OCI-LY3 (cell line): Measurements from ENCODE around the gene TMEM18.

Experiments used
- EZH2phosphoT487 ChIP-seq: fragments of 200-600 bp; shearing (Covaris generic); IDR thresholded peaks from 2 replicates; pipeline ENCODE4 v1.6.1; 2018; ENCODE audit warnings: antibody characterized with exemption, mixed run types, low read depth
- TF ChIP-seq, protein P1 (sequence below): fragments of 200-600, 300-600 bp; sonication (generic); IDR thresholded peaks from 2 replicates; pipeline ENCODE4 v1.5.1; 2014; ENCODE audit warnings: antibody characterized with exemption, low read length, low read depth

DNA sequence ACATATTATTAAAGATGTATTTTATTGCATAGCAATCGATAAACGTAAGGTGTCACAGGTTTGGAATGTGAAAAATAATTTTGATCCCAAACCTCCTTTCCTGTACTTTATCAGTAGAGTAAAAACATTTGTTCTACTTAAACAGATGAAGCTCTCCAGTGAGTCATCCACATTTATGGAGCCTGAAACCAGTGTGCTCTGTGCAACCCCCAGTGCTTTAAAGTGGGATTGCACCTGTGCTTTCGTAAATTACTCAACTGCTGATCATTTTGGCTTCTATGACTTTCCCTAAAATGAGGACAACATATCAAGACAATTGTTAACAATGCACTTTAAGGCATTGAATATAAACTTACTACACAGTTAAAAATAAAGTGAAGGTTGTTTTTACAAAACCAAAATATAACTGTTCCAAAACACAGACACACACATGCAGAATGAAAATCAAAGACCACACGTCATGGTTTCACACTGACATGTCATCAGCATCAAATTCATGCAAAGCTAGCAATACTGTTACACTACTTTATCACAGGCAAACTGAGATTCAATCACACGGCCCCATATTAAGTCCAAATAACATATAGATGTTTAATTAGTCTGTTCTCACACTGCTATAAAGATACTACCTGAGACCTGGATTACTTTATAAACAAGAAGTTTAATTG lies 9.7 kb downstream of the TMEM18 start:
- TF ChIP-seq, protein P1, sequence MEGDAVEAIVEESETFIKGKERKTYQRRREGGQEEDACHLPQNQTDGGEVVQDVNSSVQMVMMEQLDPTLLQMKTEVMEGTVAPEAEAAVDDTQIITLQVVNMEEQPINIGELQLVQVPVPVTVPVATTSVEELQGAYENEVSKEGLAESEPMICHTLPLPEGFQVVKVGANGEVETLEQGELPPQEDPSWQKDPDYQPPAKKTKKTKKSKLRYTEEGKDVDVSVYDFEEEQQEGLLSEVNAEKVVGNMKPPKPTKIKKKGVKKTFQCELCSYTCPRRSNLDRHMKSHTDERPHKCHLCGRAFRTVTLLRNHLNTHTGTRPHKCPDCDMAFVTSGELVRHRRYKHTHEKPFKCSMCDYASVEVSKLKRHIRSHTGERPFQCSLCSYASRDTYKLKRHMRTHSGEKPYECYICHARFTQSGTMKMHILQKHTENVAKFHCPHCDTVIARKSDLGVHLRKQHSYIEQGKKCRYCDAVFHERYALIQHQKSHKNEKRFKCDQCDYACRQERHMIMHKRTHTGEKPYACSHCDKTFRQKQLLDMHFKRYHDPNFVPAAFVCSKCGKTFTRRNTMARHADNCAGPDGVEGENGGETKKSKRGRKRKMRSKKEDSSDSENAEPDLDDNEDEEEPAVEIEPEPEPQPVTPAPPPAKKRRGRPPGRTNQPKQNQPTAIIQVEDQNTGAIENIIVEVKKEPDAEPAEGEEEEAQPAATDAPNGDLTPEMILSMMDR = peak; percentile 14; the same call in 1 of the 2 replicates
- TF ChIP-seq EZH2phosphoT487 = no peak
